ENCODE results near the gene C6orf62. TPM values are rescaled to one million over a fixed set of nuclear protein-coding genes. Genes with fewer than 3 reads are reported as not detected.

Gene C6orf62
- total and polyA plus RNA-seq, 2 of the 4 experiments (the other 2 are of a cell fraction): 47.5 to 50.7 TPM

GRCh38 chr6:24668997-24669361 lies 50.0 kb downstream of the C6orf62 start:
- in situ Hi-C loops (cut with MboI; ENCODE audit: low sequenced_read_pairs) (no loop called here), intact Hi-C loops (cut with micrococcal nuclease) (no loop called here), dilution Hi-C loops (cut with HindIII; ENCODE audit: low sequenced_read_pairs, unreplicated experiment) (no loop called here)
- Histone ChIP-seq H3K27me3 (ENCODE audit: control insufficient read depth, insufficient read depth, low read length) (no peaks in the 10 kb centered on the region), H4K20me1 (ENCODE audit: insufficient read depth, low read length) (no peaks in the 10 kb centered on the region), H3K4me2 (ENCODE audit: low read depth, low read length) (no peak overlapping the region), H3K14ac (replicated peaks; ENCODE audit: low read depth, low read length) (no peak overlapping the region), H2BK120ac (ENCODE audit: low read depth, low read length) (no peak overlapping the region), H2BK5ac (ENCODE audit: low read depth, low read length, poor library complexity, severe bottlenecking) (no peak overlapping the region), H4K5ac (ENCODE audit: low read depth, low read length) (no peak overlapping the region), H3K4me3 (ENCODE audit: insufficient read depth, low read depth, low read length) (no peak overlapping the region), H2AK5ac (ENCODE audit: low read depth, low read length) (no peak overlapping the region), H4K8ac (ENCODE audit: low read depth in 2 of 2, low read length in 2 of 2) (no peak overlapping the region), H3K18ac (ENCODE audit: low read depth, low read length) (no peak overlapping the region), H3K9me1 (ENCODE audit: insufficient read depth, low read length) (no peaks in the 10 kb centered on the region; the same call in 1 of the 2 replicates), H3K4ac (ENCODE audit: low read depth, low read length) (no peak overlapping the region), H3K36me3 (ENCODE audit: control insufficient read depth, insufficient read depth, low read length) (no peaks in the 10 kb centered on the region; the same call in 1 of the 2 replicates), H3K56ac (ENCODE audit: extremely low read depth, insufficient read depth, low read length) (no peak overlapping the region), H3K9me3 (ENCODE audit: control insufficient read depth, insufficient read depth, low read length) (peaks cover 6% of the 10 kb centered on the region), H3K23ac (ENCODE audit: low read depth, low read length) (no peak overlapping the region), H2BK20ac (ENCODE audit: low read depth, low read length) (no peak overlapping the region), H4K91ac (ENCODE audit: insufficient read depth, low read depth, low read length) (no peak overlapping the region), H2AK9ac (replicated peaks; ENCODE audit: low read depth, low read length, poor library complexity) (no peak overlapping the region), H3K27ac (ENCODE audit: insufficient read depth, low read length) (no peak overlapping the region), H3K9ac (ENCODE audit: low read depth, low read length) (no peak overlapping the region), H2BK15ac (ENCODE audit: low read depth, low read length) (no peak overlapping the region), H2AFZ (replicated peaks; ENCODE audit: low read length, poor library complexity) (no peak overlapping the region), H3K4me1 (ENCODE audit: control insufficient read depth, insufficient read depth, low read length) (peaks cover 2% of the 10 kb centered on the region; the same call in 1 of the 2 replicates), H3K79me1 (ENCODE audit: low read depth in 1 of 2, low read length in 2 of 2) (peaks cover 11 to 38% of the 10 kb centered on the region in 2 experiments; a peak in 3 of 4 replicates)
- CTCF ChIA-PET: no interaction called here
- TF ChIP-seq CEBPB (IDR thresholded peaks at IDR 0.05; ENCODE audit: low read depth, low read length): no peak
- TF ChIP-seq CHD1 (IDR thresholded peaks at IDR 0.05; ENCODE audit: low read depth, low read length): no peak
- TF ChIP-seq RCOR1 (IDR thresholded peaks at IDR 0.05; ENCODE audit: insufficient replicate concordance, low read length): no peak
- no peak for TF ChIP-seq RAD21 (IDR thresholded peaks at IDR 0.05; ENCODE audit: low read length)
- TF ChIP-seq, protein P1, sequence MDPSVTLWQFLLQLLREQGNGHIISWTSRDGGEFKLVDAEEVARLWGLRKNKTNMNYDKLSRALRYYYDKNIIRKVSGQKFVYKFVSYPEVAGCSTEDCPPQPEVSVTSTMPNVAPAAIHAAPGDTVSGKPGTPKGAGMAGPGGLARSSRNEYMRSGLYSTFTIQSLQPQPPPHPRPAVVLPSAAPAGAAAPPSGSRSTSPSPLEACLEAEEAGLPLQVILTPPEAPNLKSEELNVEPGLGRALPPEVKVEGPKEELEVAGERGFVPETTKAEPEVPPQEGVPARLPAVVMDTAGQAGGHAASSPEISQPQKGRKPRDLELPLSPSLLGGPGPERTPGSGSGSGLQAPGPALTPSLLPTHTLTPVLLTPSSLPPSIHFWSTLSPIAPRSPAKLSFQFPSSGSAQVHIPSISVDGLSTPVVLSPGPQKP (IDR thresholded peaks at IDR 0.05; ENCODE audit: borderline replicate concordance, low read depth, low read length): no peak
- TF ChIP-seq MAZ (IDR thresholded peaks at IDR 0.05; ENCODE audit: borderline replicate concordance, low read depth, low read length): no peak
- TF ChIP-seq SMC3 (IDR thresholded peaks at IDR 0.05; ENCODE audit: low read depth, low read length): no peak
- TF ChIP-seq MAFK (IDR thresholded peaks at IDR 0.05; ENCODE audit: low read depth, low read length): no peak
- TF ChIP-seq FOS (IDR thresholded peaks at IDR 0.05; ENCODE audit: low read depth, low read length): no peak
- TF ChIP-seq MXI1 (IDR thresholded peaks at IDR 0.05; ENCODE audit: borderline replicate concordance, low read depth, low read length): no peak
- no peak for TF ChIP-seq RFX5 (IDR thresholded peaks at IDR 0.05; ENCODE audit: low read depth, low read length)
- no peak for TF ChIP-seq USF2 (IDR thresholded peaks at IDR 0.05; ENCODE audit: low read depth, low read length)
- TF ChIP-seq BHLHE40 (IDR thresholded peaks at IDR 0.05; ENCODE audit: low read depth, low read length): no peak
- no peak for TF ChIP-seq NFE2L2 (IDR thresholded peaks at IDR 0.05; ENCODE audit: low read depth, low read length)
- TF ChIP-seq, protein P2, sequence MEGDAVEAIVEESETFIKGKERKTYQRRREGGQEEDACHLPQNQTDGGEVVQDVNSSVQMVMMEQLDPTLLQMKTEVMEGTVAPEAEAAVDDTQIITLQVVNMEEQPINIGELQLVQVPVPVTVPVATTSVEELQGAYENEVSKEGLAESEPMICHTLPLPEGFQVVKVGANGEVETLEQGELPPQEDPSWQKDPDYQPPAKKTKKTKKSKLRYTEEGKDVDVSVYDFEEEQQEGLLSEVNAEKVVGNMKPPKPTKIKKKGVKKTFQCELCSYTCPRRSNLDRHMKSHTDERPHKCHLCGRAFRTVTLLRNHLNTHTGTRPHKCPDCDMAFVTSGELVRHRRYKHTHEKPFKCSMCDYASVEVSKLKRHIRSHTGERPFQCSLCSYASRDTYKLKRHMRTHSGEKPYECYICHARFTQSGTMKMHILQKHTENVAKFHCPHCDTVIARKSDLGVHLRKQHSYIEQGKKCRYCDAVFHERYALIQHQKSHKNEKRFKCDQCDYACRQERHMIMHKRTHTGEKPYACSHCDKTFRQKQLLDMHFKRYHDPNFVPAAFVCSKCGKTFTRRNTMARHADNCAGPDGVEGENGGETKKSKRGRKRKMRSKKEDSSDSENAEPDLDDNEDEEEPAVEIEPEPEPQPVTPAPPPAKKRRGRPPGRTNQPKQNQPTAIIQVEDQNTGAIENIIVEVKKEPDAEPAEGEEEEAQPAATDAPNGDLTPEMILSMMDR (conservative IDR thresholded peaks at IDR 0.05; ENCODE audit: low read depth, low read length): no peak
- no peak for TF ChIP-seq POLR2A (IDR thresholded peaks at IDR 0.05; ENCODE audit: low read depth, low read length)
- no peak for DNase-seq
- POLR2A ChIA-PET (ENCODE audit: unreplicated experiment): interaction anchor here (0.6 kb wide), 1 partner anchor 131 kb away, joined by 3 read pairs; no protein-coding TSS in a partner anchor
- ATAC-seq (ENCODE audit: low read depth): no peak
- BruUV-seq (replicated peaks): no TSS peak
- 100% methylated on average over 1 of the region's 9 CpGs; no CpG with 5 or more reads in 1 of the 2 experiments for WGBS, 2 experiments (ENCODE audit: extremely low coverage in 2 of 2, insufficient read length in 1 of 2)

All from IMR-90 (cell line).